ENCODE results near the gene GRAMD1A. TPM values are rescaled to one million over a fixed set of nuclear protein-coding genes. Genes with fewer than 3 reads are reported as not detected.

The GRAMD1A gene
- total and polyA plus RNA-seq, 2 of the 8 experiments (the other 6 are each of a cell fraction or from before 2014, with no cell fraction given), result 113 to 154 TPM

GRCh38 chr19:35011737-35012682 lies 11.9 kb downstream of the GRAMD1A start:
- Histone ChIP-seq H3K4me2 (ENCODE audit: insufficient read depth in 1 of 2, low read depth in 2 of 2, low read length in 2 of 2) (no peak overlapping the region), H4K91ac (replicated peaks; ENCODE audit: insufficient read length, low read length) (no peak overlapping the region), H3K23ac (ENCODE audit: insufficient read length) (no peak overlapping the region), H4K20me1 (replicated peaks in 1 of 2; ENCODE audit: control insufficient read depth in 1 of 2, insufficient read depth in 2 of 2, low read length in 2 of 2) (peaks cover 8 to 20% of the 10 kb centered on the region in 2 experiments), H3K36me3 (ENCODE audit: control insufficient read depth in 2 of 4, insufficient read depth in 4 of 4, low read length in 3 of 4) (peaks cover 37 to 67% (median 56%) of the 10 kb centered on the region in 4 experiments), H3K27ac (ENCODE audit: low read depth, low read length) (no peak overlapping the region), H2BK5ac (ENCODE audit: low read depth, low read length) (no peak overlapping the region), H3K9me3 (ENCODE audit: insufficient read depth in 2 of 2, low read depth in 1 of 2, low read length in 1 of 2) (no peaks in the 10 kb centered on the region), H3K4ac (replicated peaks; ENCODE audit: insufficient read length, low read depth, low read length) (no peak overlapping the region), H4K8ac (ENCODE audit: extremely low read depth, insufficient read depth, low read length) (no peak overlapping the region), H3K14ac (ENCODE audit: insufficient read length) (no peak overlapping the region), H2BK20ac (ENCODE audit: low read length) (no peak overlapping the region), H4K5ac (ENCODE audit: insufficient read length, low read depth, low read length) (no peak overlapping the region), H3K79me1 (ENCODE audit: low read depth, low read length) (no peaks in the 10 kb centered on the region; the same call in 1 of the 2 replicates), H2BK120ac (replicated peaks; ENCODE audit: low read depth, low read length) (no peak overlapping the region), H2BK15ac (ENCODE audit: low read length) (no peak overlapping the region), H3K27me3 (replicated peaks in 1 of 4; ENCODE audit: control insufficient read depth in 3 of 4, extremely low read depth in 1 of 4, insufficient read depth in 3 of 4, low read length in 3 of 4) (no peaks in the 10 kb centered on the region; a peak in 1 of 7 replicates), H3K56ac (replicated peaks; ENCODE audit: insufficient read length, low read depth, low read length) (no peak overlapping the region), H3K4me3 (ENCODE audit: extremely low read depth in 1 of 4, insufficient read depth in 2 of 4, low read depth in 3 of 4, low read length in 4 of 4) (no peak overlapping the region), H2AK5ac (ENCODE audit: low read depth, low read length) (no peak overlapping the region), H3K18ac (ENCODE audit: extremely low read depth, low read length) (no peak overlapping the region), H2BK12ac (ENCODE audit: low read depth, low read length) (no peak overlapping the region), H3K4me1 (replicated peaks in 1 of 4; ENCODE audit: control insufficient read depth in 3 of 4, insufficient read depth in 4 of 4, low read length in 3 of 4) (no peaks in the 10 kb centered on the region), H3K9ac (replicated peaks in 1 of 4; ENCODE audit: extremely low read depth in 1 of 4, low read depth in 3 of 4, low read length in 3 of 4) (no peak overlapping the region), H3K79me2 (ENCODE audit: control insufficient read depth in 1 of 2, insufficient read depth in 2 of 2, low read length in 2 of 2) (peaks cover 0 to 6% of the 10 kb centered on the region in 2 experiments; a peak in 1 of 4 replicates), H3K23me2 (ENCODE audit: low read depth, low read length) (no peaks in the 10 kb centered on the region), H2AFZ (ENCODE audit: low read length) (no peak overlapping the region)
- CTCF ChIA-PET (ENCODE audit: partially characterized antibody), result interaction anchor here (0.6 to 12.2 kb wide), 19 partner anchors 9 to 1912 kb away, joined by 3 to 174 read pairs (median 5); partner anchors contain the start of gene ZNF30
- WGBS, 2 experiments (ENCODE audit: extremely low coverage in 1 of 2, insufficient coverage in 1 of 2, insufficient read length in 1 of 2, insufficient replicate concordance in 2 of 2, low coverage in 1 of 2, low lambda C conversion rate in 2 of 2, missing lambda C conversion rate in 1 of 2), result 94% methylated on average over 18 of the region's 18 CpGs; no CpG with 5 or more reads in 1 of the 2 experiments
- DNase-seq (ENCODE audit: low read depth in 1 of 2, low spot score in 2 of 2) (no peak), FAIRE-seq (no peak)
- POLR2A ChIA-PET (ENCODE audit: partially characterized antibody), result interaction anchor here (0.6 to 24.8 kb wide), 9 partner anchors 7 to 794 kb away, joined by 3 to 366 read pairs (median 3); partner anchors contain the start of genes GRAMD1A and SCN1B
- TF ChIP-seq PHF8 (conservative IDR thresholded peaks at IDR 0.05; ENCODE audit: low read depth, low read length) (no peak), TEAD4 (IDR thresholded peaks at IDR 0.05; ENCODE audit: low read depth, low read length) (no peak), CTBP2 (IDR thresholded peaks at IDR 0.05; ENCODE audit: borderline replicate concordance, insufficient read depth, insufficient read length, low read length) (no peak), SUZ12 (IDR thresholded peaks at IDR 0.05; ENCODE audit: low read length) (no peak), E2F6 (IDR thresholded peaks at IDR 0.05) (no peak), TBP (IDR thresholded peaks at IDR 0.05; ENCODE audit: low read depth, low read length) (no peak), CHD1 (IDR thresholded peaks at IDR 0.05; ENCODE audit: low read depth, low read length) (no peak), KDM4A (IDR thresholded peaks at IDR 0.05; ENCODE audit: low read depth, low read length, severe bottlenecking) (no peak), RXRA (IDR thresholded peaks at IDR 0.05; ENCODE audit: insufficient read depth, low read depth, low read length) (no peak), SIX5 (IDR thresholded peaks at IDR 0.05; ENCODE audit: low read depth, low read length) (no peak), SRF (IDR thresholded peaks at IDR 0.05; ENCODE audit: low read depth, low read length) (no peak)

Data from H1 (cell line).